GM12872 (cell line): ENCODE results near the gene GABRR2.

Source experiments
- CTCF ChIP-seq: IDR thresholded peaks from 3 replicates; pipeline ENCODE4 v1.5.1; 2011; ENCODE audit warnings: low read depth, mild to moderate bottlenecking, low read length, moderate library complexity; ENCODE audit not compliant: insufficient read depth

Gene GABRR2

GRCh38 chr6:89260832-89261231 lies 54.3 kb downstream of the GABRR2 start:
- TF ChIP-seq CTCF, result no peak

- TF ChIP-seq CTCF, result no peak
Observed at GRCh38 chr6:89260310-89260709, 54.8 kb downstream of the GABRR2 start.

- no peak for TF ChIP-seq CTCF
Observed at GRCh38 chr6:89258912-89259311, 56.2 kb downstream of the GABRR2 start.

DNA sequence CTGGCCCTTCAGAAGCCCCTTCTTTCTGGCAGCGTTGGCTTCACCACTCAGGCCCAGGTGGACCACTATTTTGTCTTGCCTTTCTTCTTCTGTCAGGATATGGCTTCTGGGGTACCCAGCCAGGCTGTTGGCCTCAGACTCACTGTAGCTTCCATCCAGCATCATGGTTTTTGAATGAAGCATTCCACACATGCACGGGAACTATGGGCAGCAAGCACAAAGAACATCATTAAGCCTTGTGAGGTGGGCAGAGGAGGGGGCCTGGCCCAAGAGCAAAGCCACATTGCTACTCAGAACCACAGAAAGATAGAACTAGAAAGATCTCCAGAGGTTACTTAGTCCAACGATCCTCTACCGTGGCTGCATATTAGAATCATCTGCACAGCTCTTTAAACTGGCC lies 57.3 kb downstream of the GABRR2 start:
- no peak for TF ChIP-seq CTCF

GRCh38 chr6:89257346-89257745 lies 57.8 kb downstream of the GABRR2 start:
- no peak for TF ChIP-seq CTCF

DNA sequence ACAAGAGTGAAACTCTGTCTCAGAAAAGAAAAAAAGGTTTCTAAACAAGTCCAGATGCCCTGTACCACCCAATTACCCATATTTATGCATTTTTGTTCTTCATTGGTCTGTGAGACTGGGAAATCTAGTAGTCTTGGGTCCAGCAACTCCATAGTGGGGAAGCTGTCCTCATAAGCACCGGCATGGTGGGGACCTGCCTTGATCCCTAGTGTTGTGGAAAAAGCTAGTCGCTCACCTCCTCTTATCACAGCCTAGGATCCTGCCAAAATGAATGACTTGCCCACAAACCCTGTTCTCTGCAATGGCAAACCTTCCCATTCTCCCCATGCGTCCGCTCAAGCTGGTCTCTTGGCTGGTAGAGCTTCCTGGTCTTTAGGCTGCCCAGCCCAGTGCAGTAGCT lies 59.7 kb downstream of the GABRR2 start:
- TF ChIP-seq CTCF, result no peak

DNA sequence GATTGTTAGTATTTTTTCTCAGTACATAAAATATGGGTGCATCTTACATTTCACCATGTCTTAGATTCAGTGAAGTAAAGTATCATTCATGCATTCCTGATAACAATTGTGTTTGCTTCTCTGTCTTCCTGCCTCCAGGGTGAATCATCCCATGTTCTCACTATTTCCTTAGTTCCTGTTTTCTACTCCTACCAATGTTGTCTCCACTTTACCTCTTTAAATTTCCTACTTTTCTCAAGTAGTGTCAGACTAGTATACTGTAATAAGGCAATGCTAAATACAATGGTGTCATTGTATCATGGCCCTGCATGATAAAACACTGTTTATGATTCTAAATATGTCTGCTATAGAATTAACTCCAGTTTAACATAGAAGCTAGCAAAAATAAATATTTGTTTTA lies 60.5 kb downstream of the GABRR2 start:
- TF ChIP-seq CTCF, result no peak

- TF ChIP-seq CTCF, result no peak
Observed at GRCh38 chr6:89252907-89253306, 62.2 kb downstream of the GABRR2 start.
